Memory B cell (primary cell): ENCODE data around the gene RHBDL2.
"Not testable (repeated sequence)": the region's sequence is repeated elsewhere in the genome, so short reads cannot be mapped to it uniquely, and the experiment has no call there.

Experiments used
- ATAC-seq: fragments of 150-1000 bp; cut with Tn5 transposase; 2 replicates; pipeline ENCODE4 v1.10.0; 2021; ENCODE audit warnings: low read depth, mild to moderate bottlenecking, moderate library complexity
- DNase-seq, 2 donors: peaks; one replicate each; pipeline ENCODE4 v3.0.0; 2022; ENCODE audit warnings: low spot score in 2 of 2
- H3K27ac Mint-ChIP-seq: one replicate; pipeline ENCODE4 v1.8.0; 2022; ENCODE audit warnings: mild to moderate bottlenecking, moderate library complexity, mixed read lengths
- H3K27me3 Mint-ChIP-seq: one replicate; pipeline ENCODE4 v1.8.0; 2022; ENCODE audit warnings: mixed read lengths
- H3K36me3 Mint-ChIP-seq: one replicate; pipeline ENCODE4 v1.8.0; 2022; ENCODE audit warnings: mild to moderate bottlenecking, mixed read lengths
- H3K4me1 Mint-ChIP-seq: one replicate; pipeline ENCODE4 v1.8.0; 2022; ENCODE audit warnings: mixed read lengths
- H3K4me3 Mint-ChIP-seq: one replicate; pipeline ENCODE4 v1.8.0; 2022; ENCODE audit warnings: mild to moderate bottlenecking, moderate library complexity, mixed read lengths
- H3K9me3 Mint-ChIP-seq: one replicate; pipeline ENCODE4 v1.8.0; 2022; ENCODE audit warnings: mixed read lengths

RHBDL2 gene

DNA sequence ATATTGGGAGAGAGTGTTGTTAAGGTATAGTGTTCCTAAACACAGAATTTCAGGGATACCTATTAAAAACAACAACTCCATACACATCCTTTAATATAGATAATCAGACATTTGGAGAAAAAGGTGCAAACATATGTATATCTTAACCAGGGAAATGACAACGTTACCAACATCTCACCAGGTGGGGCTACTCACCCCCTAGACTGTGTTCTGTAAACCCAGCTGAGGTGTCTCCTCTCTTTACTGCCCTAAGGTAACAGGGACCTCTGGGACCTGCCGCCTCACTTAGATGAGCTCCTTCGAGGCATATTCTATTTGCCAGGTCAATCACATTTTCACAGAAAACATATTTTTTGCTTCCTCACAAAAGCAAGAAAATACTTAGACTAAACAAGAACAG lies 95.4 kb downstream of the RHBDL2 start:
- Mint-ChIP-seq H3K4me3 (no peak overlapping the region), H3K27ac (no peak overlapping the region), H3K27me3 (no peaks in the 10 kb centered on the region), H3K4me1 (peaks cover 12% of the 10 kb centered on the region), H3K9me3 (no peaks in the 10 kb centered on the region), H3K36me3 (peaks cover 32% of the 10 kb centered on the region)
- DNase-seq, result no peak
- ATAC-seq, result no peak

DNA sequence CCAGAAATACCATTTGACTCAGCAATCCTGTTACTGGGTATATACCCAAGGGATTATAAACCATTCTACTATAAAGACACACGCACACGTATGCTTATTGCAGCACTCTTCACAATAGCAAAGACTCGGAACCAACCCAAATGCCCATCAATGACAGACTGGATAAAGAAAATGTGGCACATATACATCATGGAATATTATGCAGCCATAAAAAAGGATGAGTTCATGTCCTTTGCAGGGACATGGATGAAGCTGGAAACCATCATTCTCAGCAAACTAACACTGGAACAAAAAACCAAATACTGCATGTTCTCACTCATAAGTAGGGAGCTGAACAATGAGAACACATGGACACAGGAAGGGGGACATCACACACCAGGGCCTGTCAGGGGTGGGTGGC lies 96.5 kb downstream of the RHBDL2 start:
- H3K36me3 Mint-ChIP-seq, result peaks cover 32% of the 10 kb centered on the region
- not testable (repeated sequence) for H3K9me3 Mint-ChIP-seq, H3K4me3 Mint-ChIP-seq, H3K27ac Mint-ChIP-seq, DNase-seq, H3K27me3 Mint-ChIP-seq, ATAC-seq
- H3K4me1 Mint-ChIP-seq, result peaks cover 16% of the 10 kb centered on the region

DNA sequence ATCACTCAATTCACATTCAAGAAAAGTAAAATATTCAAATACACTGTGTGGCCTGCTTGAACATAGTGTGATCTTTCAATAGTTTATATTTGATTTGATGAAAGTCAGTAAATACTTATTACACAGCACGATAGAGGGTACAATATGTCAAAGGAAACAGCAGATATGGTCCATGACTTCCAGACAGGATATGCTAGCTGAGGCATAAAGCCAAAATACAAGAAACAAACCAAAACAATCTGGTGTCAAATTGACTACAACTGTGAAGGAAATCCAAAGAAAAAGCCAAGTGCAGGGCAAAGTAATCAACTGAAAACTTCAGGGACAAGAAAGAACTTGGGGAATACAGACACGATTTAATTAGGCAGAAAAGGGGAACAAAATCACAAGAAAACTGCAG lies 101.3 kb downstream of the RHBDL2 start:
- Mint-ChIP-seq H3K4me3 (no peak overlapping the region), H3K4me1 (peaks cover 10% of the 10 kb centered on the region), H3K36me3 (peaks cover 34% of the 10 kb centered on the region), H3K27me3 (no peaks in the 10 kb centered on the region), H3K9me3 (no peaks in the 10 kb centered on the region), H3K27ac (peak overlapping the region; percentile 36)
- DNase-seq, result no peak
- no peak for ATAC-seq

DNA sequence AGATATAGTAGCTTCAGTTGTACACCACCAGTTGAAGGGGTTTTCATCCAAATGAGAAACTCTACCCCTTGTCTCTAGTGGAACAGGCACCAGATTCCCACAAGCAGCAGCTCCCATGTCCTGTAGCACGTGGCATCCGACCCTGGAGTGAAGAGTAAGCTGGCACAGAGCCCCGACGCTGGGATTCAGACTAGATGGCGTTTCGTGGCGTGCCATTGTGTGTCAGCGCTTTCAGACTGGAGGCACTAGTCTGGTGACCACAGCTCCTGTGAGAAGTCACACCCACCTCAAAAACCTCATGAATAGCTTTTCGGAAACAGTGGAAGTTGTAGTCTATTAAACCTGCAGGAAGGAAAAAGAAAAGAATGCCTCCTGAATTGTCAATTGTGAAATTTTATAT lies 102.3 kb downstream of the RHBDL2 start:
- Mint-ChIP-seq H3K4me1 (peaks cover 13% of the 10 kb centered on the region), H3K36me3 (peaks cover 27% of the 10 kb centered on the region), H3K27me3 (no peaks in the 10 kb centered on the region), H3K9me3 (no peaks in the 10 kb centered on the region), H3K27ac (no peak overlapping the region), H3K4me3 (no peak overlapping the region)
- DNase-seq, result no peak
- no peak for ATAC-seq

DNA sequence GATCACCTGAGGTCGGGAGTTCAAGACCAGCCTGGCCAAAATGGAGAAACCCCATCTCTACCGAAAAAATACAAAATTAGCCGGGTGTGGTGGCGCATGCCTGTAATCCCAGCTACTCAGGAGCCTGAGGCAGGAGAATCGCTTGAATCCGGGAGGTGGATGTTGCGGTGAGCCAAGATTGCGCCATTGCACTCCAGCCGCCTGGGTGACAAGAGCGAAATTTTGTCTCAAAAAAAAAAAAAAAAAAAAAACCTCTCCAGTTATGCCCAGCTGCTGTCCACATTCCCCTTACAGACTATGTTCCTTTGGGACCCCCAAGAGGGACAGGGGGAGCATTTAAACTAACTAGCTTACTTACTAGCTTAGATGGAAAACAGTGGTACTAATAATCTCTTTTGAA lies 105.3 kb downstream of the RHBDL2 start:
- H3K27ac Mint-ChIP-seq, ATAC-seq, H3K9me3 Mint-ChIP-seq, DNase-seq, H3K4me3 Mint-ChIP-seq, H3K4me1 Mint-ChIP-seq, H3K27me3 Mint-ChIP-seq: not testable (repeated sequence)
- peaks cover 18% of the 10 kb centered on the region for H3K36me3 Mint-ChIP-seq
